Chondrocyte (in vitro differentiated cells): Measurements from ENCODE around the gene DNAJB13. TPM values are rescaled to one million over a fixed set of nuclear protein-coding genes. Genes with fewer than 3 reads are reported as not detected.

ENCODE experiments used
- DNase-seq: peaks from one replicate; pipeline ENCODE4 v3.0.0; 2021; ENCODE audit warnings: mixed read lengths, low spot score
- H3K27ac Mint-ChIP-seq: one replicate; pipeline ENCODE4 v1.8.0; 2021; ENCODE audit warnings: mild to moderate bottlenecking, moderate library complexity, mixed read lengths; ENCODE audit not compliant: unreplicated experiment
- H3K27me3 Mint-ChIP-seq: 2 replicates; pipeline ENCODE4 v1.8.0; 2021; ENCODE audit warnings: low read depth, mixed read lengths
- H3K36me3 Mint-ChIP-seq: 2 replicates; pipeline ENCODE4 v1.8.0; 2021; ENCODE audit warnings: low read depth, mixed read lengths
- H3K4me1 Mint-ChIP-seq: 2 replicates; pipeline ENCODE4 v1.8.0; 2021; ENCODE audit warnings: low read depth, mild to moderate bottlenecking, mixed read lengths
- H3K4me3 Mint-ChIP-seq: one replicate; pipeline ENCODE4 v1.8.0; 2021; ENCODE audit warnings: mild to moderate bottlenecking, moderate library complexity, mixed read lengths; ENCODE audit not compliant: unreplicated experiment
- H3K9me3 Mint-ChIP-seq: 2 replicates; pipeline ENCODE4 v1.8.0; 2021; ENCODE audit warnings: low read depth, mixed read lengths
- CTCF ChIP-seq: fragments of 200-600 bp; sonication (generic); IDR thresholded peaks from 2 replicates; pipeline ENCODE4 v1.5.0; 2021; ENCODE audit warnings: antibody characterized with exemption, mild to moderate bottlenecking, moderate library complexity
- long read RNA-seq: library from polyadenylated mRNA; stranded (forward); transcript quantifications from one replicate; pipeline ENCODE4 v2.0.0, GENCODE V29; 2021
- total RNA-seq: library from RNA; stranded (reverse); gene quantifications from 3 replicates; pipeline ENCODE4 v1.2.1, GENCODE V29; 2021

Gene DNAJB13
- total RNA-seq, result not detected in 3 replicates
- long read RNA-seq, result 0 reads

GRCh38 chr11:73950869-73951710 lies at the start of gene DNAJB13:
TSS of gene DNAJB13 (plus strand) at chr11:73951026. CDS start at chr11:73951070, 44 bp downstream.
- Mint-ChIP-seq H3K27ac (no peak within 1 kb of the TSS), H3K9me3 (peaks cover 13% of the 10 kb centered on the region), H3K4me1 (peaks cover 3% of the 10 kb centered on the region), H3K36me3 (peaks cover 1% of the 10 kb centered on the region), H3K4me3 (no peak within 1 kb of the TSS), H3K27me3 (no peaks in the 10 kb centered on the region)
- TF ChIP-seq CTCF, result no peak
- DNase-seq, result no peak

- no peaks in the 10 kb centered on the region for H3K27me3 Mint-ChIP-seq
- H3K9me3 Mint-ChIP-seq, result no peaks in the 10 kb centered on the region
- no peak overlapping the region for H3K27ac Mint-ChIP-seq
- peaks cover 15% of the 10 kb centered on the region for H3K36me3 Mint-ChIP-seq
- TF ChIP-seq CTCF, result no peak
- H3K4me1 Mint-ChIP-seq, result no peaks in the 10 kb centered on the region
- DNase-seq, result no peak
- no peak overlapping the region for H3K4me3 Mint-ChIP-seq
These were observed 48.5 kb upstream of the DNAJB13 start for GRCh38 chr11:73902303-73902702.

GRCh38 chr11:73907191-73907590 lies 43.6 kb upstream of the DNAJB13 start:
- no peaks in the 10 kb centered on the region for H3K27me3 Mint-ChIP-seq
- H3K27ac Mint-ChIP-seq, result no peak overlapping the region
- no peaks in the 10 kb centered on the region for H3K4me1 Mint-ChIP-seq
- H3K9me3 Mint-ChIP-seq, result no peaks in the 10 kb centered on the region
- peaks cover 18% of the 10 kb centered on the region for H3K36me3 Mint-ChIP-seq
- no peak for DNase-seq
- no peak for TF ChIP-seq CTCF
- no peak overlapping the region for H3K4me3 Mint-ChIP-seq

DNA sequence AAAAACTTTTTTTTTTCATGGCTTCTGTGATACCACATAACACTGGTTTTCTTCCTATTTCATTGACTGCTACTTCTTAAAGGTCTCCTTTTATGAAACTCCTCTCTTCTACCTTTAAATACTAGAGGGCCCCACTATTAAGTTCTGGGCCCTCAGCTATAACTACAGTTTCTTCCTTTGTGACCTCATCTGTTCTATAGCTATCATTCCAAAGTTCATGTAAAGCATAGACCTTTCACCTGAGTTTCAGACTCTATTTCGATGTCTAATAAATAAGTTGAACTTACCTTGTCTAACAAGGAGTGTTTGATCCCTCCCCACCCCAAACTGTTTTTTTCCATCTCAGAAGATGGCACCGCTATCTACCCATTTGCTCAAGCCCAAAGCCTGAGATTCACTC lies 38.8 kb upstream of the DNAJB13 start:
- H3K4me3 Mint-ChIP-seq, result no peak overlapping the region
- H3K27me3 Mint-ChIP-seq, result no peaks in the 10 kb centered on the region
- no peaks in the 10 kb centered on the region for H3K4me1 Mint-ChIP-seq
- H3K36me3 Mint-ChIP-seq, result peaks cover 27% of the 10 kb centered on the region
- no peak for DNase-seq
- no peak for TF ChIP-seq CTCF
- no peak overlapping the region for H3K27ac Mint-ChIP-seq
- no peaks in the 10 kb centered on the region for H3K9me3 Mint-ChIP-seq

GRCh38 chr11:73913472-73913871 lies 37.4 kb upstream of the DNAJB13 start:
- no peaks in the 10 kb centered on the region for H3K4me1 Mint-ChIP-seq
- TF ChIP-seq CTCF, result no peak
- no peak overlapping the region for H3K4me3 Mint-ChIP-seq
- H3K27me3 Mint-ChIP-seq, result no peaks in the 10 kb centered on the region
- DNase-seq, result no peak
- H3K36me3 Mint-ChIP-seq, result peaks cover 30% of the 10 kb centered on the region
- no peaks in the 10 kb centered on the region for H3K9me3 Mint-ChIP-seq
- no peak overlapping the region for H3K27ac Mint-ChIP-seq
